Testis (tissue), 2 donors: ENCODE data around the gene SELENOP.

Source experiments
- POLR2A ChIP-seq: fragments of 450-650 bp; IDR thresholded peaks from one replicate; pipeline ENCODE4 v1.6.1; 2017; ENCODE audit warnings: antibody characterized with exemption, mild to moderate bottlenecking, moderate library complexity
- TF ChIP-seq, protein P1 (sequence below), 3 experiments: fragments of 450-650 bp in 2 of 3; fragments of 200-600 bp in 1 of 3; sonication (generic) in 1 of 3; IDR thresholded peaks; one replicate each; pipeline ENCODE4 v1.5.1; 2016 to 2019; ENCODE audit warnings: antibody characterized with exemption in 3 of 3, mild to moderate bottlenecking in 2 of 3, moderate library complexity in 1 of 3

DNA sequence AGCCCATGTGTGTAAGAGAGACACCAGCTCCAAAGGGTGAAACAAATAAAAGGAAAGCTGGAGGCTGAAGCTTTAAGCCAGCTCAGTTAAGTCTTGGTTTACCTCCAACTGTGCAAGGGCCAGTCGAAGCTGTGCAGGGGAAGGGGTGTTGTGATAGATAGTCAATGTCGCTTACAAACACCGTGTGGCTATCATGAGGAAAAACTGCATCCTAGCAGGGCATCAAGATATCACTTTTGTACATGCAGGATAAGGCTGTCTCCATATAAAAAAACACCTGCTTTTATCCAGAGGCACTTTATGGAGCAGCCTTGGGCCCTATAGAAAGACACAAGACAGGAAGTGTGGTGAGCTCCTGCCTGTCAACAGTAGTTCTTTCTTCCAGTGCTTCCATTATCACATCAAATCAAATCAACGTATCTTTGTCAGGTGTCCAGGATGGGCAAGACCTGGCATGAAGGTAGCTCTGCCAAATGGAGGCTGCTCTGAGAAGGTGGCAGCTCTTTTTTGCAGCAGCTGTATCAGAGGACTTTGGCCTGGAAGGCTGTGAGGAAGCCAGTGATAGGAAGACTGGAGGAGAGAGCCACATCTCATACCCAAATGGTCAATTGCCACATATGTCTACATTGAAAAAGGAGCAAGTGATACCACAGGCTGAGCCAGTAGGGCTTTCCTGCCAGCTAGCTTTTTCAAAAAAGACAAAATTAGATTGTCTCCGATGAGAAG, 29.3 kb upstream of the SELENOP start:
- TF ChIP-seq, protein P1, sequence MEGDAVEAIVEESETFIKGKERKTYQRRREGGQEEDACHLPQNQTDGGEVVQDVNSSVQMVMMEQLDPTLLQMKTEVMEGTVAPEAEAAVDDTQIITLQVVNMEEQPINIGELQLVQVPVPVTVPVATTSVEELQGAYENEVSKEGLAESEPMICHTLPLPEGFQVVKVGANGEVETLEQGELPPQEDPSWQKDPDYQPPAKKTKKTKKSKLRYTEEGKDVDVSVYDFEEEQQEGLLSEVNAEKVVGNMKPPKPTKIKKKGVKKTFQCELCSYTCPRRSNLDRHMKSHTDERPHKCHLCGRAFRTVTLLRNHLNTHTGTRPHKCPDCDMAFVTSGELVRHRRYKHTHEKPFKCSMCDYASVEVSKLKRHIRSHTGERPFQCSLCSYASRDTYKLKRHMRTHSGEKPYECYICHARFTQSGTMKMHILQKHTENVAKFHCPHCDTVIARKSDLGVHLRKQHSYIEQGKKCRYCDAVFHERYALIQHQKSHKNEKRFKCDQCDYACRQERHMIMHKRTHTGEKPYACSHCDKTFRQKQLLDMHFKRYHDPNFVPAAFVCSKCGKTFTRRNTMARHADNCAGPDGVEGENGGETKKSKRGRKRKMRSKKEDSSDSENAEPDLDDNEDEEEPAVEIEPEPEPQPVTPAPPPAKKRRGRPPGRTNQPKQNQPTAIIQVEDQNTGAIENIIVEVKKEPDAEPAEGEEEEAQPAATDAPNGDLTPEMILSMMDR (IDR thresholded peaks at IDR 0.05) = no peak
- TF ChIP-seq POLR2A = no peak
